Neural progenitor cell (in vitro differentiated cells): Measurements from ENCODE around the gene EIF4G3. TPM values are rescaled to one million over a fixed set of nuclear protein-coding genes. Genes with fewer than 3 reads are reported as not detected.

ENCODE experiments used
- DNase-seq: peaks from one replicate; pipeline ENCODE4 v3.0.0-alpha.2; 2016; ENCODE audit warnings: low spot score
- H2AFZ ChIP-seq: fragments of 200-600 bp; sonication (generic); replicated peaks from 2 replicates; pipeline ENCODE4 v1.6.1; 2016; ENCODE audit warnings: antibody characterized with exemption
- H3F3A ChIP-seq: fragments of 200-600 bp; sonication (generic); 2 replicates; pipeline ENCODE4 v1.6.1; 2016; ENCODE audit warnings: antibody characterized with exemption, low read depth
- H3K27ac ChIP-seq: fragments of 200-600 bp; sonication (generic); 2 replicates; pipeline ENCODE4 v1.5.1; 2016; ENCODE audit warnings: mild to moderate bottlenecking
- H3K27me3 ChIP-seq: fragments of 200-600 bp; sonication (generic); 2 replicates; pipeline ENCODE4 v1.6.1; 2016; ENCODE audit warnings: mild to moderate bottlenecking, moderate library complexity
- H3K36me3 ChIP-seq: fragments of 200-600 bp; sonication (generic); 2 replicates; pipeline ENCODE4 v1.5.1; 2016
- H3K4me1 ChIP-seq: fragments of 200-600 bp; sonication (generic); 2 replicates; pipeline ENCODE4 v1.6.1; 2016; ENCODE audit warnings: mixed run types
- H3K4me2 ChIP-seq: fragments of 200-600 bp; sonication (generic); 2 replicates; pipeline ENCODE4 v1.6.1; 2016
- H3K4me3 ChIP-seq: fragments of 200-600 bp; sonication (generic); 2 replicates; pipeline ENCODE4 v1.5.1; 2016
- H3K79me2 ChIP-seq: fragments of 200-600 bp; sonication (generic); 2 replicates; pipeline ENCODE4 v1.6.1; 2016; ENCODE audit warnings: low read depth
- H3K9ac ChIP-seq: fragments of 200-600 bp; sonication (generic); 2 replicates; pipeline ENCODE4 v1.6.1; 2016
- H3K9me3 ChIP-seq: fragments of 200-600 bp; sonication (generic); 2 replicates; pipeline ENCODE4 v1.5.1; 2016; ENCODE audit warnings: low read depth
- H4K20me1 ChIP-seq: fragments of 200-600 bp; sonication (generic); 2 replicates; pipeline ENCODE4 v1.6.1; 2016; ENCODE audit warnings: low read depth
- H3K27ac Mint-ChIP-seq: 3 replicates; pipeline ENCODE4 v1.8.0; 2021; ENCODE audit warnings: mixed read lengths
- H3K27me3 Mint-ChIP-seq: 2 replicates; pipeline ENCODE4 v1.8.0; 2022; ENCODE audit warnings: low read depth, mild to moderate bottlenecking, inconsistent platforms, moderate library complexity, mixed read lengths; ENCODE audit not compliant: insufficient read depth
- H3K36me3 Mint-ChIP-seq: 3 replicates; pipeline ENCODE4 v1.8.0; 2021; ENCODE audit warnings: mixed read lengths
- H3K4me1 Mint-ChIP-seq: 3 replicates; pipeline ENCODE4 v1.8.0; 2021; ENCODE audit warnings: mixed read lengths
- H3K4me3 Mint-ChIP-seq: 3 replicates; pipeline ENCODE4 v1.8.0; 2021; ENCODE audit warnings: mild to moderate bottlenecking, moderate library complexity, mixed read lengths
- H3K9me3 Mint-ChIP-seq: 3 replicates; pipeline ENCODE4 v1.8.0; 2020; ENCODE audit warnings: mixed read lengths
- EZH2 ChIP-seq: fragments of 200-600 bp; sonication (generic); IDR thresholded peaks from 2 replicates; pipeline ENCODE4 v1.6.1; 2017; ENCODE audit warnings: antibody characterized with exemption, mild to moderate bottlenecking, moderate library complexity
- EZH2phosphoT487 ChIP-seq: fragments of 200-600 bp; sonication (generic); IDR thresholded peaks from 2 replicates; pipeline ENCODE4 v1.6.1; 2017; ENCODE audit warnings: antibody characterized with exemption
- total RNA-seq: library from RNA; depleted of rRNA; stranded (reverse); fragments of >200 nt; gene quantifications from 2 replicates; pipeline ENCODE4 v1.2.3, GENCODE V29; 2015; ENCODE audit warnings: low replicate concordance
- TF ChIP-seq, protein P1 (sequence below): fragments of 200-600 bp; sonication (generic); IDR thresholded peaks from 2 replicates; pipeline ENCODE4 v1.5.1; 2017; ENCODE audit warnings: antibody characterized with exemption, mild to moderate bottlenecking

The EIF4G3 gene
- total RNA-seq, 1 donor from 2014 or later = 73.4 TPM

DNA sequence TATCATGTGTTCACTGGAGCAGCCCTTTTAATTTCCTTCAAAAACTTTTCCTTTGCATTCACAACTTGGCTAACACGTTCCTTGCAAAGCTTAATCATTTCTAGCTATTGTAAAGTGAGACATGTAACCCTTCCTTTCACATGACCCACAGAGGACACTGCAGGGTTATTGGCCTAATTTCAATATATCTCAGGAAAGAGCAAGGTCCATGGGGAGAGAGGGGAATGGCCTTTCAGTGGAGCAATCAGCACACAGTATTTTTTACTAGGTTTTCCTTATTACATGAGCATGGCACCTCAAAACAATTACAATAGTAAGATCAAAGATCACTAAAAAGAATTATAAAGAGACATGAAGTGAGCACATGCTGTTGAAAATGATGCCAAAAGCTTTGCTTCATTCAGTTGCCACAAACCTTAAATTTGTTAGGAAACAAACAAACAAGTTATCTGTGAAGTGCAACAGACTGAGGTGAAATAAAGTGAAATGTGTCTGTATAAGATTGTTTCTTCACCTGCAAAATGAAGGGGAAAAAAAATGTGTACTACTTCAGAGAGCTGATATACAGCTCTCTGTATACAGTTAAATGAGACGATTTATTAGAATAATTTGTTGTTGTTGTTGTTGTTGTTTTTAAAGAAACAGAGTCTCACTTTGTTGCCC, 61.5 kb downstream of the EIF4G3 start:
- TF ChIP-seq, protein P1, sequence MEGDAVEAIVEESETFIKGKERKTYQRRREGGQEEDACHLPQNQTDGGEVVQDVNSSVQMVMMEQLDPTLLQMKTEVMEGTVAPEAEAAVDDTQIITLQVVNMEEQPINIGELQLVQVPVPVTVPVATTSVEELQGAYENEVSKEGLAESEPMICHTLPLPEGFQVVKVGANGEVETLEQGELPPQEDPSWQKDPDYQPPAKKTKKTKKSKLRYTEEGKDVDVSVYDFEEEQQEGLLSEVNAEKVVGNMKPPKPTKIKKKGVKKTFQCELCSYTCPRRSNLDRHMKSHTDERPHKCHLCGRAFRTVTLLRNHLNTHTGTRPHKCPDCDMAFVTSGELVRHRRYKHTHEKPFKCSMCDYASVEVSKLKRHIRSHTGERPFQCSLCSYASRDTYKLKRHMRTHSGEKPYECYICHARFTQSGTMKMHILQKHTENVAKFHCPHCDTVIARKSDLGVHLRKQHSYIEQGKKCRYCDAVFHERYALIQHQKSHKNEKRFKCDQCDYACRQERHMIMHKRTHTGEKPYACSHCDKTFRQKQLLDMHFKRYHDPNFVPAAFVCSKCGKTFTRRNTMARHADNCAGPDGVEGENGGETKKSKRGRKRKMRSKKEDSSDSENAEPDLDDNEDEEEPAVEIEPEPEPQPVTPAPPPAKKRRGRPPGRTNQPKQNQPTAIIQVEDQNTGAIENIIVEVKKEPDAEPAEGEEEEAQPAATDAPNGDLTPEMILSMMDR = no peak
- TF ChIP-seq EZH2phosphoT487 (no peak), EZH2 (no peak)
- H3K9me3 ChIP-seq = no peaks in the 10 kb centered on the region
- Mint-ChIP-seq H3K27ac (no peak overlapping the region), H3K27me3 (no peaks in the 10 kb centered on the region), H3K4me1 (peaks cover 27% of the 10 kb centered on the region), H3K36me3 (no peaks in the 10 kb centered on the region), H3K9me3 (no peaks in the 10 kb centered on the region), H3K4me3 (no peak overlapping the region)
- no peak overlapping the region for H3K4me3 ChIP-seq
- peaks cover 13% of the 10 kb centered on the region for H3K4me1 ChIP-seq
- H3K9ac ChIP-seq = no peak overlapping the region
- no peak for DNase-seq
- H3K79me2 ChIP-seq = peaks cover 94% of the 10 kb centered on the region
- H3K27ac ChIP-seq = no peak overlapping the region
- no peaks in the 10 kb centered on the region for H3K27me3 ChIP-seq
- H3F3A ChIP-seq = peaks cover 9% of the 10 kb centered on the region
- peaks cover 6% of the 10 kb centered on the region for H3K36me3 ChIP-seq
- H4K20me1 ChIP-seq = peaks cover 26% of the 10 kb centered on the region
- no peak overlapping the region for H2AFZ ChIP-seq
- no peak overlapping the region for H3K4me2 ChIP-seq

DNA sequence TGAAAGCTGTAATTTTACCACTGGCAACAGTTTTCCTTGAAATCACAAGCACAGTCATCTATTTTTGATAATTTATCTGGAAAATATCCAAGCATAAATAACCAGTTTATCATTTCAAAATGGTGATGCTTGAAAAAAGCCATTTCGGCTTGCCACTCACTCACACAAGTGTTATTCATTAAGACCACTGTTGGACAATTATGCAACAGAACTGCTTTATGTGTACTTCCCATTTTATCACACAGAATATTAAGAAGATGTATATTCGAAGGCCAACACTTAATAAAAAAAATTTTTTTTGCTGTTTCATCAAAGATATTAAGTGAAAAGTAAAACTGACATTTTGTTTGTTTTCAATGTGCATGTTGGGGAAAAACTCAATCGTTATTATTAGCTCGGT, 62.3 kb downstream of the EIF4G3 start:
- H3K4me3 Mint-ChIP-seq = no peak overlapping the region

DNA sequence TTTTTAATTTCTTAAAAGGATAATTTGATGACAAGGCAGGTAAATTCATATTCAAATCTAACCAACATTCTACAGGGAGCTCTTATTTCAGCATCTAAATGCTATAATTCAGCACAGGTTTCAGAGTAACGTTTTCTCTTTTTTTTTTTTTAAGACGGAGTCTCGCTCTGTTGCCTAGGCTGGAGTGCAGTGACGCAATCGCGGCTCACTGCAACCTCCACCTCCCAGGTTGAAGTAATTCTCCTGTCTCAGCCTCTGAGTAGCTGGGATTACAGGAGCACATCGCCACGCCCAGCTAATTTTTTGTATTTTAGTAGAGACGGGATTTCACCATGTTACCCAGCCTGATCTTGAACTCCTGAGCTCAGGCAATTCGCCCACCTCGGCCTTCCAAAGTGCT, 66.5 kb downstream of the EIF4G3 start:
- Histone ChIP-seq H3K27ac (no peak overlapping the region), H4K20me1 (peaks cover 4% of the 10 kb centered on the region), H3K4me3 (no peak overlapping the region), H3F3A (peaks cover 1% of the 10 kb centered on the region), H3K27me3 (no peaks in the 10 kb centered on the region), H3K9ac (no peak overlapping the region), H3K9me3 (no peaks in the 10 kb centered on the region), H3K4me2 (no peak overlapping the region), H3K4me1 (no peaks in the 10 kb centered on the region), H2AFZ (no peak overlapping the region), H3K79me2 (peaks cover 74% of the 10 kb centered on the region), H3K36me3 (peaks cover 6% of the 10 kb centered on the region)
- H3K4me3 Mint-ChIP-seq = no peak overlapping the region
- TF ChIP-seq, protein P1 = no peak
- no peak for TF ChIP-seq EZH2phosphoT487
- TF ChIP-seq EZH2 = no peak
- no peak for DNase-seq
- peaks cover 3% of the 10 kb centered on the region for H3K4me1 Mint-ChIP-seq
- peaks cover 2% of the 10 kb centered on the region for H3K36me3 Mint-ChIP-seq
- H3K27me3 Mint-ChIP-seq = no peaks in the 10 kb centered on the region
- no peaks in the 10 kb centered on the region for H3K9me3 Mint-ChIP-seq
- no peak overlapping the region for H3K27ac Mint-ChIP-seq

More for the DNA sequence above, 62.3 kb downstream of the EIF4G3 start:
- H3F3A ChIP-seq = peaks cover 9% of the 10 kb centered on the region
- H3K4me1 Mint-ChIP-seq = peaks cover 27% of the 10 kb centered on the region
- no peaks in the 10 kb centered on the region for H3K27me3 Mint-ChIP-seq
- H3K4me3 ChIP-seq = no peak overlapping the region
- peaks cover 89% of the 10 kb centered on the region for H3K79me2 ChIP-seq
- H2AFZ ChIP-seq = no peak overlapping the region
- peaks cover 6% of the 10 kb centered on the region for H3K36me3 ChIP-seq
- no peaks in the 10 kb centered on the region for H3K9me3 ChIP-seq
- no peaks in the 10 kb centered on the region for H3K36me3 Mint-ChIP-seq
- H4K20me1 ChIP-seq = peaks cover 26% of the 10 kb centered on the region
- H3K27me3 ChIP-seq = no peaks in the 10 kb centered on the region
- peaks cover 13% of the 10 kb centered on the region for H3K4me1 ChIP-seq
- no peak overlapping the region for H3K9ac ChIP-seq
- H3K27ac ChIP-seq = no peak overlapping the region
- no peaks in the 10 kb centered on the region for H3K9me3 Mint-ChIP-seq
- H3K27ac Mint-ChIP-seq = no peak overlapping the region
- no peak for DNase-seq
- TF ChIP-seq EZH2 (no peak), EZH2phosphoT487 (no peak)
- TF ChIP-seq, protein P1 = no peak
- H3K4me2 ChIP-seq = no peak overlapping the region
